ENCODE measurements around the gene EXT2.

EXT2 gene

GRCh38 chr11:44088377-44088776 lies 7.1 kb upstream of the EXT2 start:
- no peak for DNase-seq

GRCh38 chr11:44088871-44089270 lies 6.6 kb upstream of the EXT2 start:
- no peak for DNase-seq

- no peak for DNase-seq
Observed at GRCh38 chr11:44090539-44090938, 4.9 kb upstream of the EXT2 start.

- peak; percentile 92 for DNase-seq
Observed at GRCh38 chr11:44094260-44094868, 1.1 kb upstream of the EXT2 start.

- DNase-seq, result peak; percentile 13
Observed at GRCh38 chr11:44096360-44097185, 1.1 kb downstream of the EXT2 start.

GRCh38 chr11:44097821-44098220 lies 2.3 kb downstream of the EXT2 start:
- no peak for DNase-seq

- no peak for DNase-seq
Observed at GRCh38 chr11:44101098-44101497, 5.6 kb downstream of the EXT2 start.

GRCh38 chr11:44104481-44105294 lies 9.2 kb downstream of the EXT2 start:
- DNase-seq, result peak; percentile 63

GRCh38 chr11:44108260-44108659 lies 12.8 kb downstream of the EXT2 start:
- no peak for DNase-seq

- peak; percentile 81 for DNase-seq
Observed at GRCh38 chr11:44110231-44110679, 14.8 kb downstream of the EXT2 start.

- peak; percentile 21 for DNase-seq
Observed at GRCh38 chr11:44112091-44112821, 16.8 kb downstream of the EXT2 start.

GRCh38 chr11:44113018-44113417 lies 17.5 kb downstream of the EXT2 start:
- no peak for DNase-seq

- no peak for DNase-seq
Observed at GRCh38 chr11:44113572-44113971, 18.1 kb downstream of the EXT2 start.

GRCh38 chr11:44116234-44116830 lies 20.9 kb downstream of the EXT2 start:
- no peak for DNase-seq

GRCh38 chr11:44120169-44120568 lies 24.7 kb downstream of the EXT2 start:
- peak; percentile 24 for DNase-seq

GRCh38 chr11:44125598-44125997 lies 30.1 kb downstream of the EXT2 start:
- DNase-seq, result no peak

GRCh38 chr11:44126304-44126703 lies 30.8 kb downstream of the EXT2 start:
- no peak for DNase-seq

- no peak for DNase-seq
Observed at GRCh38 chr11:44127130-44127529, 31.7 kb downstream of the EXT2 start.

- DNase-seq, result no peak
Observed at GRCh38 chr11:44128729-44129128, 33.3 kb downstream of the EXT2 start.

GRCh38 chr11:44130751-44131150 lies 35.3 kb downstream of the EXT2 start:
- peak; percentile 17 for DNase-seq

- peak; percentile 45 for DNase-seq
Observed at GRCh38 chr11:44133335-44133946, 38.0 kb downstream of the EXT2 start.

- no peak for DNase-seq
Observed at GRCh38 chr11:44134625-44135024, 39.1 kb downstream of the EXT2 start.

Measured in hematopoietic multipotent progenitor cell treated with erythropoietin and hydrocortisone succinate and interleukin-3 and kit ligand, for 4 days (in vitro differentiated cells).